GM18511 (cell line): ENCODE measurements around the gene CRTC1.

ENCODE experiments used
- ATAC-seq: cut with Tn5 transposase; IDR thresholded peaks from one replicate; pipeline ENCODE4 v1.9.1; 2021; ENCODE audit warnings: mild to moderate bottlenecking, moderate library complexity; ENCODE audit not compliant: unreplicated experiment

CRTC1 gene

GRCh38 chr19:18742838-18743783, 59.6 kb downstream of the CRTC1 start:
- no peak for ATAC-seq

GRCh38 chr19:18743784-18744418, 60.4 kb downstream of the CRTC1 start:
- no peak for ATAC-seq

- ATAC-seq, result no peak
These were observed 61.7 kb downstream of the CRTC1 start for GRCh38 chr19:18745012-18745735.

- no peak for ATAC-seq
These were observed 62.5 kb downstream of the CRTC1 start for GRCh38 chr19:18745931-18746330.

- no peak for ATAC-seq
These were observed 63.2 kb downstream of the CRTC1 start for GRCh38 chr19:18746401-18747325.

GRCh38 chr19:18749362-18750231, 66.1 kb downstream of the CRTC1 start:
- no peak for ATAC-seq

- ATAC-seq, result no peak
These were observed 67.0 kb downstream of the CRTC1 start for GRCh38 chr19:18750295-18750970.

- no peak for ATAC-seq
These were observed 68.1 kb downstream of the CRTC1 start for GRCh38 chr19:18751571-18751970.

GRCh38 chr19:18754501-18754900, 71.0 kb downstream of the CRTC1 start:
- ATAC-seq, result no peak

- ATAC-seq, result no peak
These were observed 73.4 kb downstream of the CRTC1 start for GRCh38 chr19:18756896-18757295.

- ATAC-seq, result no peak
These were observed 76.0 kb downstream of the CRTC1 start for GRCh38 chr19:18759304-18759994.

- ATAC-seq, result no peak
These were observed 76.5 kb downstream of the CRTC1 start for GRCh38 chr19:18759995-18760426.

GRCh38 chr19:18760440-18761383, 77.2 kb downstream of the CRTC1 start:
- ATAC-seq, result no peak

GRCh38 chr19:18761531-18762110, 78.1 kb downstream of the CRTC1 start:
- no peak for ATAC-seq

- no peak for ATAC-seq
These were observed 78.9 kb downstream of the CRTC1 start for GRCh38 chr19:18762125-18763023.
